D341Med (cell line): ENCODE results near the gene ATL3.
"Not testable (repeated sequence)": the region's sequence is repeated elsewhere in the genome, so short reads cannot be mapped to it uniquely, and the experiment has no call there.

Experiments used
- DNase-seq: peaks from one replicate; pipeline ENCODE4 v3.0.0; 2012; ENCODE audit warnings: low spot score

Gene ATL3

GRCh38 chr11:63671322-63672155, at the start of gene ATL3:
TSS of gene ATL3 (minus strand) at chr11:63671376. CDS start at chr11:63671335, 41 bp downstream.
- peak; percentile 88 for DNase-seq

- DNase-seq = no peak
These were observed 49.4 kb upstream of the ATL3 start for GRCh38 chr11:63720611-63721010.

- no peak for DNase-seq
These were observed 48.8 kb upstream of the ATL3 start for GRCh38 chr11:63719987-63720386.

- DNase-seq = no peak
These were observed 47.8 kb upstream of the ATL3 start for GRCh38 chr11:63719001-63719400.

GRCh38 chr11:63716046-63716445, 44.9 kb upstream of the ATL3 start:
- no peak for DNase-seq

- no peak for DNase-seq
These were observed 42.6 kb upstream of the ATL3 start for GRCh38 chr11:63713766-63714165.

GRCh38 chr11:63711838-63712237, 40.7 kb upstream of the ATL3 start:
- no peak for DNase-seq

GRCh38 chr11:63710476-63711217, 39.5 kb upstream of the ATL3 start:
- no peak for DNase-seq

- DNase-seq = no peak
These were observed 38.2 kb upstream of the ATL3 start for GRCh38 chr11:63709336-63709884.

GRCh38 chr11:63708764-63709163, 37.6 kb upstream of the ATL3 start:
- no peak for DNase-seq

GRCh38 chr11:63705526-63705925, 34.4 kb upstream of the ATL3 start:
- no peak for DNase-seq

GRCh38 chr11:63699896-63700295, 28.7 kb upstream of the ATL3 start:
- DNase-seq = no peak

GRCh38 chr11:63698976-63699733, 28.0 kb upstream of the ATL3 start:
- peak; percentile 53 for DNase-seq

- DNase-seq = no peak
These were observed 23.4 kb upstream of the ATL3 start for GRCh38 chr11:63694596-63694995.

- no peak for DNase-seq
These were observed 16.7 kb upstream of the ATL3 start for GRCh38 chr11:63687845-63688244.

- no peak for DNase-seq
These were observed 15.8 kb upstream of the ATL3 start for GRCh38 chr11:63686926-63687325.

- DNase-seq = not testable (repeated sequence)
These were observed 14.1 kb upstream of the ATL3 start for GRCh38 chr11:63685158-63685721.

GRCh38 chr11:63683133-63683991, 12.2 kb upstream of the ATL3 start:
- DNase-seq = no peak

- peak; percentile 60 for DNase-seq
These were observed 11.2 kb upstream of the ATL3 start for GRCh38 chr11:63682066-63683021.
